ENCODE data around the gene GBP5.
"Not testable (repeated sequence)": the region's sequence is repeated elsewhere in the genome, so short reads cannot be mapped to it uniquely, and the experiment has no call there.

The GBP5 gene

DNA sequence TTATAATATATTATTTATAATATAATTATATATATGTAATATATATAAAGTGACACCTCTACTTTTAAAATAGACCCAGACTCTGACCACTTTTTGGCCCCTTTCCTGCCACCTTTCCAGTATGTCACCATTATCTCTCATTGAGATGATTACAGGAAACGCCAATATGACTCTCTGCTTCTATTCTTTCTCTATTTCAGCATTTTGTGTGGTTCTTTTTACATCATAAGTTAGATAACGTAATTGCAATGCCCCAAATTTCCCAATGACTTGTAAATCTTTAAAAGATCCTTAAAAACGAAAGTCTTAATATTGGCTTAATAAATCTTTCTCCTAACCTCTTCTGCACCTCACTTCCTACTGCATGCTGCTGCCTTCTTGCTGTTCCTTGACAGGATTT lies 8.1 kb upstream of the GBP5 start:
- DNase-seq = no peak

DNA sequence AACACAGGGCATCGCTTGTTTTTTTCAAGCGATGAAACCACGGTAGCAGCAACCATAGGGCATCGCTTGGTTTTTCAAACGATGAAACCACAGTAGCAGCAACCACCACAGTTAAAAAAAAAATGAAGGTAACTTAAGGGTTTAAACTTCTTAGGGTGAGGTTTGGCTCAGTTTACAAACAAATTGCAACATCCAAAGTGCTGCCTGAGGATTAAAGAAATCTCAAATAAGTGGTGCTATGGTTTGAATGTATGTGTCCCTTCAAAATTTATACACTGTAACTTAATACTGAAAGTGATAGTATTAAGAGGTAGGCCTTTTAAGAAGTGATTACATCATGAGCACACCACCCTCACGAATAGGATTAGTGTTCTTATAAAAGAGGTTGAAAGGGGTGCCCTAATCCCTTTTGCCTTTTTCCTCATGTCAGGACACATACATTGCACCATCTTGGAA lies 6.4 kb upstream of the GBP5 start:
- DNase-seq = no peak

DNA sequence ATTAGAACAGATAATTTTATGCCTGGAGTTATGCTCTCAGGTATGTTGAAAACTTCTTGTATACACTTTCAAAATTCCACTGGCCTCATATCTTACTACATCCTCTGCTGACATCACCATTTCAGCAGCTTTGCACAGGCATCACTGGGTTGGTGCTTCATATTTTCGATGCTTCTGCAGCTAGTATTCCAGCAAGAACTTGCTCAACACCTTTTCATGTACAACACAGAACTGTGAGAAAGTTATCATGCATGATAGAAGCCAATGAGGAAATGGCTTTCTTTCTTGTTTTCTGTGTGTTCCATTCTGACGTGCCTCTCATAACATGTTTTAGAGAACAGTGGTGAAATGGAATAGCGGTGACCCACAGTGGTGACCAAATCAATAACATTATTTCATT lies 5.1 kb upstream of the GBP5 start:
- no peak for DNase-seq

DNA sequence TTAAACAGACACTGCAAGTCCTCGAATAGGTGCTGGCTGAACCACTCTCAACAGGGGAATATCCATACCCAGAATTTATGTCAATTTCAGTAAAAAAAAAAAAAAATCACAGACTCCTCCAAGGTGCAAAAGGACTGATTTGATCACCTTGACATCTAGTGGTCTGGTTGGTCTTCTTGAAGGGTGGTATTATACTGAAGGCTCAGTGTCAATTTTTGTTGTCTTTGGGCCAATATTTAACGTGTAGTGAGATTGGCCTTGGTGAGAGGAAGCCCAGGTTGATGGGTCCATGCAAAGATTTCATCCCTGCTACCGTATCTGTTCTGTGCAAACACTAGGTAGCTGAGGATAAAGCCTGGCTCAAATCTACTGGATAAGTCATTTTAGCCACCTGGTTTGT lies 4.0 kb upstream of the GBP5 start:
- DNase-seq = no peak

DNA sequence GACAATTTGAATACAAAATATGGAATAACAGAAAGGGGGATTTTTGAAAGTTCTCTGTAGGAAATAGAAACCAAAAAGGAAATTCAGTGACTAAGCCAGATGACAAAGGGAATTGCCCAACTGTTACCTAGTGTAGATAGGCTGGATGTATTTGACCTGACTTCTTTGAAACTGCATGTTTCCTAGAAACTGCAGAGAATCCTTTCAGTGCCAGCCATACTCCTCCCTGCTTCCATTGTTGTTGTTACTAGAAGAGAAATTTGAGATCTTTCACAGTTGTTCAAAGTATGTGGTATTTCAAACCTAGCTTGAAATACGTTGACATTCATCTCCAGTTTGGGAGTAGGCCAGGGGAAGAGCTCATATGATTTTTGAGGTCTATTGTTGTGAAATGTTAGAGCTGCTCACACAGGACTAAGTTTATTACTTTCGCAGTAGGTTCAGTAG lies 1.8 kb upstream of the GBP5 start:
- DNase-seq = no peak

DNA sequence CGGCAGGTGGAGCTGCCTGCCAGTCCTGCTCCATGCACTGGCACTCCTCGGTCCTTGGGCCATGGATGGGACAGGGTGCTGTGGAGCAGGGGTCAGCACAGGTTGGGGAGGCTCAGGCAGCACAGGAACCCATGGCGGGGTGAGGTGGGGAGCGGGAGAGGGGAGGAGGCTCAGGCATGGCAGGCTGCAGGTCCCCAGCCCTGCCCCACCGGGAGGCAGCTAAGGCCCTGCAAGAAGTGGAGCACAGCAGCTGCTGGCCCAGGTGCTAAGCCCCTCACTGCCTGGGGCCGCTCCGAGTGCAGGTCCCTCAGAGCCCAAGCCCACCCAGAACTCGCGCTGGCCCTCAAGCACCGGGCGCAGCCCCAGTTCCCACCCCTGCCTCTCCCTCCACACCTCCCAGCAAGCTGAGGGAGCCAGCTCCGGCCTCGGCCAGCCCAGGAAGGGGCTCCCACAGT lies 691 bp upstream of the GBP5 start:
- no peak for DNase-seq

DNA sequence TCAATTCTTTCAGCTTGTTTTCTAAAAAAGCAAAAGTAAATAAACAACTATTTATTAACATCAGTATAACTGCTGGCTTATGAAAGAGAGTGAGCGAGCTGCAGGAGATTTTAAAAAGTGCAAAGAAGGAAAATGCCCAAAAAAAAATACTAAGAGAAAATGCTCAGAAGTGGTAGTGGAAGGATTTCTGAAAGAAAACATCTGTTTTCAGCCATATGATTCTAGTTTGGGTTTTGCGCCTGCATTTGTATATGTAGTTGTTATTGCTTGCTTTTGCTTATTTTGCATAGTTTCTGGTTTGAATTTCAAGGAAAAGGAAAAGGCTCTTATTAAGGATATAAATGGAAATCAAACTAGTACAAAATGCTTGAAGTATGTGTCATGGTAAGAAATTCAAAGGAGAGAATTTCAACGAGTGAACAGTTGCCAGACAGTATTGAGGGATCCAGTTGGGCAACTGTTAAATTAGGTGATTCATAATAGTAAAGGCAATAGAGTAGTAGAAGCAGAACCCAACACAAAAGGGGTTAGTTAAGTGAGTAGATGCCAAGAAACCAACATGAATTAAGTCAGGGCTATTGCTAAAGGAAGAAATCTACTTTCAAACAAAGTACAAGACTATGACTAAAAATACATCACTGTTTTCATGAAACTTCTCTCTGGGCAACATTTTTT lies 1.2 kb downstream of the GBP5 start:
- no peak for DNase-seq

DNA sequence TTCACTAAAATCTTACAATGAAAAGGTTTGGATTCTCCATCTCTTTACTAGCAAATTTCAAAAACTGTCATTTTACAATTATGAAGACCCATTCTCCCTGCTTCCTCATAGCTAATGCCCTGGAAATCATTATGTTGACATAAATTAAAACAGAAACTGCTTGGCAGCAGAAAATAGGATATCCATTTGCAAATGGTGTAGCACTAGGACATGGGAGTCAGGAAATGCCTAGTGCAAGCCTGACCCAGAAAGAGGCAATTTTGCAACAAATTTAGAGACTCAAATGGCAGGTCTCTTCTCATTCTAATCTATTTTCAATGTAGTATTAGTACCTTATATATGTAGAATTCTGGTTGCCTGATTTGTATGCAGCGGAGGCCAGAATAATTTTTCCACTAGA lies 2.2 kb downstream of the GBP5 start:
- no peak for DNase-seq

DNA sequence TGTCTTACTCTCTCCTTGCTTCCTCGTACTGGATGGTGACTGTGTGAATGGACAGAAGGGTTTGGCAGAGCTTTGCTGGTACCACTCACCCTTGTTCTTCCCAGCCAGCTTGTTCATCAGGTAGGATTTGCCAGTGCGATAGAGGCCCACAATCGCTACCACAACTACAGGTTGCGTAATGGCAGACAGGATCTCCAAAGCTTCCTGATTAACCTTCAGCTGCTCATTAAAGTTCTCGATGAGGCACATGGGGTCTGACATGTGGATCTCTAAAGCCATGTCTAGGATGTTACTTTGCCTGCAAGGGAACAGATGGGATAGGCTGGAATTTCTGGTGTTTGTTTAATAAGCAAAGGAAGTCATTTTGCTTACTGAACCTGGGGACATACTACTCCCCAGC lies 3.4 kb downstream of the GBP5 start:
- DNase-seq = no peak

DNA sequence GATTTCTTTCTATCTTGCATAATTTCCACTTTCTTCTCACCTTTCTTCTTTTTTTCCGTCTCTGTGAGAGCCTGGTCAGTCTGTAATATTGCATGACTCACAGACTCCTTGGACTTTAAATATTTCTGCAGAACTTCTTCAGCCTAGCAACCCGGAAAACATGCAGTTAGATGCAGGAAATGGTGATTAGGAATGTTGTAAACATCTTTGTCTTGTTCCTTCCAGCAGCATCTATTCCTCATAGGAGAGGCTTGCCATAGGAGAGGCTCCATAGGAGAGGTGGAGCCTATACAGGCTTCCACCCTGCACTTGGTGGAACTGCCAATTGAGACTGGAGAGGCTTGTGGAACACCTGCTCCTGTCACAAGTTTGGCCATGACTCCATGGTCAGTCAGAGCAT lies 10.0 kb downstream of the GBP5 start:
- DNase-seq = no peak

DNA sequence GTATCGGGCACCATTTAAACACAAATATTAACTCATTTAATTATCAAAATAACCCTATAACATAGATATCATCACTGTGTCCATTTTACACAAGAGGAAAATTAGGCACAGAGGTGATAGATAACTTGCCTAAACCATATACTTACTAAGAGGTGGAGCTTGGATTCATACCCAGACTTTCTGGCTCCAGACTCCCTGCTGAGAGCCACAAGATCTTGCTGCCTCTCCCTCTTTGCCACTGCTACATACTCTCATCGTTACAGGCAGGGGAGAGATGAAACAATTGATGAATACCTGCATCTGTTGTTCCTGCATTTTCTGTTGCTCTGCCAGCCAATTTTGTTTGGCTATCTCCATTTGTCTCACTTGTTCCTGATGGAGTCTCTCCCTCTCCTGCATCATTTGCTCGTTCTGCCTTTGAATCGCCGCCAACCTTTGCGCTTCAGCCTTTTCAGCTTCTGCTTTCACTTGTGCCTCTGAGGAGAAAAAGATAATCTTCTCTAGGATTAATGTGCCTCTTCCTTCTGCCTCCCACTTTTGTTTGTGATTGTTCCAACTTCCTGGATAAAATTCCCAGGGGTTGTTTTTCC lies 10.6 kb downstream of the GBP5 start:
- no peak for DNase-seq

DNA sequence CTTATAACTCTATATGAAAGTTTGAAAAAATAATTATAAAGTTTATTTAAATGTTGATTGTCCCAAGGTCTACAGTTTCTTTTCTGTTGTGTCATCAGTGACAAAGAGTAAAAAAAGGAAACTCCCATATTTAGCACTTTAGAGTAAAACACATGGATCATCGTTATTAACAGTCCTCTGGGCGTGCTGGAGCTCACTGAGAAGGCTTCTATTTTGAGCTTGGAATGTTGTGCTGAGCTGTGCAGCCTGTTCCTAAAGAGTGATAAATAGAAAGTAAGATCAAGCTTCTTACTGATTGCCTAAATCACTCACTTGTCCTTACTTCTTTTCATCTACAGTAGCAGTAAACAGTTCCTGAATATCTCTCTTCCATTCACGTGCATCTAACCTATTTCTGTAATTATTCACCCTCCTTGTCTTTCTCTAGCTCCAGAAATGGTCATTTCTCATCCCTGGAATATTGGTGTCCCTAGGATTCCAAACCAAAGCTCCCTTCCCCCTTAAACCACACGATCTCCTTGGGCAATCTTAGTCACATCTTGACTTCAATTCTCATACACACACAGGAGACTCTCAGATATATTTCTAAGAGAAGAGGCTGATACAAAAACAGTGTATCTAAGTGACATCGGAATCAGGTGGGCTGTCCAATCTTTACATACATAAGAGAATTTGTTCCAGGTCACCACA lies 11.9 kb downstream of the GBP5 start:
- DNase-seq = no peak

DNA sequence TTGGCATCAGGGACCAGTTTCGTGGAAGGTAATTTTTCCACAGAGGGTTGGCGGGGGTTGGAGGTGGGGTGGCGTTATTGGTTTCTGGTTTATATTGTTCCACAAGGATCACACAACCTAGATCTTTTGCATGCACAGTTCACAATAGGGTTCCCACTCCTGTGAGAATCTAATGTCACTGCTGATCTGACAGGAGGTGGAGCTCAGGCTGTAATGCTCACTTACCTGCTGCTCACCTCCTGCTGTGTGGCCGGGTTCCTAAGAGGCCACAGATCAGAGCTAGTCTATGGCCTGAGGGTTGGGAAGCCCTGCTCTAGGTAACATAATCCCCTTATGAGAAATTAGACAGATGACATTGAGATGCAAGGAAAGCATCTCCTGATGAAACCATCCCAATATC lies 12.6 kb downstream of the GBP5 start:
- DNase-seq = no peak

DNA sequence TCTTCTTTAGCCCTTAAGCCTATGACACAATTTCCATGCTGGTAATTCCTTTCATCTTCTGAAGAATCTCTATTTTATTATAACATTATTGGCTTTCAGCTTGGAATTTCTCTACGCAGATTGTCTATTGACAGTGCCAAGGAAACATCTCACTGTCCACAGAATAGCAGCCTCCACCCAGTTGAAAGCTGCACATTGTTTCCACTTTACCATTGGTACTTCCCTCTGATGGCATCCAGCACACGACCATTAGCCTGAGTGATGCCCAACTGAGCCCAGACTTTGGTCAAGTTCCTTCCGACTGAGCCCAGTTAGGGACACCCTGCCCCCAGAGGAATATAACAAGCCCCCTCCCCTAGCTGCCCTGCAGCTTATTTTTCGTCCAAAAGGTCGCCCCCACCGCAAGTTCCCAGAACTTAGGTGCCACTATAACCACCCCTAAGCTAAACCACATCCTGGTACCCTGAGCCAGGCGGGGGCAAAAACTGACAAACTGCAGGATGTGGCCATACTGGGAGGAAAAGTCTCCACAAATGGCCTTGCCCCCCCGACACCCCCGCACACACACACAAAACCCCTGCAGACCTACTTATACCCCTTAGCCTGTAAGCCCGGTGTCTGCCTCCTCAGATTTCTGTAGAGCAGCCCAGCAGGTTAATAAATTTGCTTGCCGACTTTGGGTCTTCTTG lies 13.2 kb downstream of the GBP5 start:
- DNase-seq = peak in 2 of 4 experiments; percentile 10 to 24

DNA sequence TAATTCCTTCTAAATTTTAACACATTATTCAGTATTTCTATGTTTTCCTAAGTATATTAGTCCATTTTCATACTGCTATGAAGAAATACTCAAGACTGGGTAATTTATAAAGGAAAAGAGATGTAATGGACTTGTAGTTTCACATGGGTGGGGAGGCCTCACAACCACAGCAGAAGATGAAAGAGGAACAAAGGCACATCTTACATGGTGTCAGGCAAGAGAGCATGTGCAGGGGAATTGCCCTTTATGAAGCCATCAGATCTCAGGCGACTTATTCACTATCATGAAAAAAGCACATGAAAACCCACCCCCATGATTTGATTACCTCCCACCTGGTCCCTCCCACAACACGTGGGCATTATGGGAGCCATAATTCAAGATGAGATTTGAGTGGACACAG lies 15.6 kb downstream of the GBP5 start:
- DNase-seq = no peak

DNA sequence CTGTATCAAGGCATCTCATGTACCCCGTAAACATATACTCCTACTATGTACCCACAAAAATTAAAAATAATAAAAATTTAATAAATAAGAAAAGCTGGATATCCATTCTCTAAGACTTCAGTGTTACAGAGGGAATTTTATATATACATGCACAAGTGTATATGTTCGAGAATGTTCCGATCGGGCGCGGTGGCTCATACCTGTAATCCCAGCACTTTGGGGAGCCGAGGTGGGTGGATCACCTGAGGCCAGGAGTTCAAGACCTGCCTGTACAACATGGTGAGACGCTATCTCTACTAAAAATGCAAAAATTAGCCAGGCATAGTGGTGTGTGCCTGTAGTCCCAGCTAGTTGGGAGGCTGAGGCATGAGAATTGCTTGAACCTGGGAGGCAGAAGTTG lies 17.1 kb downstream of the GBP5 start:
- DNase-seq = not testable (repeated sequence)

DNA sequence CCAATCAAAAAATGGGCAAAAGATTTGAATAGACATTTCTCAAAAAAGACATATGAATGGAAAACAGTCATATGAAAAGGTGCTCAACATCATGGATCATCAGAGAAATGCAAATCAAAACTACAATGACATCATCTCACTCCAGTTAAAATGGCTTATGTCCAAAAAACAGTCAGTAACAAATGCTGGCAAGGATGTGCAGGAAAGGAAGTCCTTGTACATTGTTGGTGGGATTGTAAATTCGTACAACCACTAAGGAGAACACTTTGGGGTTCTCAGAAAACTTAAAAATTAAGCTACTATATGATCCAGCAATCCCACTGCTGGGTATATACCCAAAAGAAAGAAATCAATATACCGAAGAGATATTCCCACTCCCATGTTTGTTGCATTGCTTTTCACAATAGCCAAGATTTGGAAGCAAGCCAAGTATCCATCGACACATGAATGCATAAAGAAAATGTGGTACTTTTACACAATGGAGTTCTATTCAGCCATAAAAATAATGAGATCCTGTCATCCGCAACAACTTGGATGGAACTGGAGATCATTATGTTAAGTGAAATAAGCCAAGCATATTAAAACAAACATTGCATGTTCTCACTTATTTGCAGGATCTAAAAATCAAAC lies 17.9 kb downstream of the GBP5 start:
- no peak for DNase-seq

DNA sequence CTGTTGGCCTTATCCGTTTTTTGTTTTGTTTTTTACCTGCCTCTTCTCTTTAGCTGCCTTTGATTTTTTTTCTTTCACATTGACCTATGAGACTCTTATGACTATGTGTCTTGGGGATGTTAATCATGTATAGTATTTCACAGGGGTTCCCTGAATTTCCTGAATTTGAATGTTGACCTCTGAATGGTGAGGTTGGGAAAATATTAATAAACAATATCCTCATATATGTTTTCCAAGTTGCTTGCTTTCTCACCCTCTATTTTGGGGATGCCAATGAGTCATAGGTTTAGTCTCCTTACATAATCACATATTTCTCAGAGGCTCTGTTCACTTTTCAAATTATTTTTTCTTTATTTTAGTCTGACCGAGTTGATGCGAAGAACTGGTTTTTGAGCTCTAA lies 29.6 kb downstream of the GBP5 start:
- DNase-seq = no peak

Measured in activated naive CD4-positive, alpha-beta T cell (primary cell).